Mesenchymal stem cell (in vitro differentiated cells and primary cell): ENCODE results near the gene CALB2.
A peak's percentile ranks its signal among the peaks of the same experiment; 100 is the strongest.
"Not testable (repeated sequence)": the region's sequence is repeated elsewhere in the genome, so short reads cannot be mapped to it uniquely, and the experiment has no call there.

Experiments
- DNase-seq: peaks from one replicate; pipeline ENCODE4 v3.0.0-alpha.2; 2013
- H2AFZ ChIP-seq: one replicate; pipeline ENCODE4 v1.6.1; 2013; ENCODE audit warnings: low read depth, mild to moderate bottlenecking, control low read depth, inconsistent platforms, low read length, moderate library complexity
- H2AK5ac ChIP-seq: 2 replicates; pipeline ENCODE4 v1.6.1; 2013; ENCODE audit warnings: low read length, moderate library complexity, mild to moderate bottlenecking, inconsistent platforms; ENCODE audit not compliant: severe bottlenecking
- H2BK120ac ChIP-seq: one replicate; pipeline ENCODE4 v1.6.1; 2013; ENCODE audit warnings: low read depth, mild to moderate bottlenecking, inconsistent platforms, low read length, moderate library complexity
- H2BK12ac ChIP-seq, 2 experiments: one replicate each; pipeline ENCODE4 v1.6.1; 2013; ENCODE audit warnings: inconsistent platforms in 2 of 2, low read length in 2 of 2, mild to moderate bottlenecking in 2 of 2, moderate library complexity in 2 of 2, control low read depth in 1 of 2
- H2BK15ac ChIP-seq: one replicate; pipeline ENCODE4 v1.6.1; 2013; ENCODE audit warnings: mild to moderate bottlenecking, low read depth, inconsistent platforms; ENCODE audit not compliant: poor library complexity, severe bottlenecking
- H2BK5ac ChIP-seq: 2 replicates; pipeline ENCODE4 v1.6.1; 2013; ENCODE audit warnings: low read depth, mild to moderate bottlenecking, low read length, control low read depth, inconsistent platforms; ENCODE audit not compliant: poor library complexity, severe bottlenecking
- H3K14ac ChIP-seq, 2 experiments: one replicate each; pipeline ENCODE4 v1.6.1; 2013; ENCODE audit warnings: inconsistent platforms in 2 of 2, low read length in 2 of 2, control low read depth in 1 of 2, mild to moderate bottlenecking in 1 of 2, moderate library complexity in 1 of 2
- H3K18ac ChIP-seq, 2 experiments: one replicate each; pipeline ENCODE4 v1.6.1; 2013; ENCODE audit warnings: inconsistent platforms in 2 of 2, low read length in 2 of 2, control low read depth in 1 of 2, low read depth in 1 of 2, mild to moderate bottlenecking in 1 of 2
- H3K23ac ChIP-seq, 2 experiments: one replicate each; pipeline ENCODE4 v1.6.1; 2013; ENCODE audit warnings: inconsistent platforms in 2 of 2, low read length in 2 of 2, mild to moderate bottlenecking in 2 of 2, moderate library complexity in 2 of 2, control low read depth in 1 of 2
- H3K27ac ChIP-seq: 2 replicates; pipeline ENCODE4 v1.5.1; 2013; ENCODE audit warnings: mild to moderate bottlenecking, moderate library complexity, low read length, control low read depth, inconsistent platforms; ENCODE audit not compliant: poor library complexity, severe bottlenecking
- H3K27me3 ChIP-seq, 2 experiments: 2 replicates each; pipeline versions ENCODE4 v1.6.1 to v1.7.0; 2013; ENCODE audit warnings: low read length in 2 of 2, mild to moderate bottlenecking in 2 of 2, moderate library complexity in 2 of 2, control low read depth in 1 of 2, inconsistent platforms in 1 of 2; ENCODE audit not compliant: control insufficient read depth in 1 of 2, insufficient read depth in 1 of 2
- H3K36me3 ChIP-seq, 2 experiments: 2 replicates each; pipeline versions ENCODE4 v1.6.1 to v1.7.0; 2013; ENCODE audit warnings: low read length in 2 of 2, control low read depth in 1 of 2, inconsistent platforms in 1 of 2, low read depth in 1 of 2, mild to moderate bottlenecking in 1 of 2; ENCODE audit not compliant: insufficient read depth in 2 of 2, control insufficient read depth in 1 of 2
- H3K4ac ChIP-seq, 2 experiments: one replicate each; pipeline ENCODE4 v1.6.1; 2013; ENCODE audit warnings: inconsistent platforms in 2 of 2, low read length in 2 of 2, mild to moderate bottlenecking in 2 of 2, moderate library complexity in 2 of 2, control low read depth in 1 of 2, low read depth in 1 of 2
- H3K4me1 ChIP-seq: 2 replicates; pipeline ENCODE4 v1.6.1; 2013; ENCODE audit warnings: low read depth, low read length, control low read depth; ENCODE audit not compliant: control insufficient read depth, insufficient read depth
- H3K4me2 ChIP-seq: 2 replicates; pipeline ENCODE4 v1.6.1; 2013; ENCODE audit warnings: low read length, mild to moderate bottlenecking, inconsistent platforms; ENCODE audit not compliant: poor library complexity, severe bottlenecking
- H3K4me3 ChIP-seq, 2 experiments: 2 replicates each; pipeline versions ENCODE4 v1.5.1 to v1.7.0; 2013; ENCODE audit warnings: low read length in 2 of 2, mild to moderate bottlenecking in 2 of 2, control low read depth in 1 of 2, low read depth in 1 of 2; ENCODE audit not compliant: insufficient read depth in 1 of 2
- H3K79me1 ChIP-seq: replicated peaks from 2 replicates; pipeline ENCODE4 v1.6.1; 2013; ENCODE audit warnings: mild to moderate bottlenecking, control low read depth, low read length, inconsistent platforms; ENCODE audit not compliant: poor library complexity, severe bottlenecking
- H3K9ac ChIP-seq: 2 replicates; pipeline ENCODE4 v1.7.0; 2013; ENCODE audit warnings: mild to moderate bottlenecking, low read length, moderate library complexity
- H3K9me3 ChIP-seq: 2 replicates; pipeline ENCODE4 v1.7.0; 2013; ENCODE audit warnings: mild to moderate bottlenecking, low read length; ENCODE audit not compliant: control insufficient read depth
- H4K8ac ChIP-seq: one replicate; pipeline ENCODE4 v1.6.1; 2013; ENCODE audit warnings: inconsistent platforms, mild to moderate bottlenecking, low read length, moderate library complexity
- H4K91ac ChIP-seq: one replicate; pipeline ENCODE4 v1.6.1; 2013; ENCODE audit warnings: mild to moderate bottlenecking, low read length, inconsistent platforms
- WGBS: methylation state at CpG from one replicate; pipeline ENCODE4 v1.1.7; 2013; ENCODE audit warnings: mixed read lengths; 5-methylcytosine and 5-hydroxymethylcytosine counted together

CALB2 gene

GRCh38 chr16:71356051-71356740 is 2.3 kb upstream of the CALB2 start:
- 81% methylated on average over 7 of the region's 7 CpGs for WGBS
- DNase-seq: no peak
- no peak overlapping the region for H2AFZ ChIP-seq
- H4K91ac ChIP-seq: no peak overlapping the region
- no peak overlapping the region for H3K23ac ChIP-seq
- H2BK5ac ChIP-seq: no peak overlapping the region
- H2BK15ac ChIP-seq: no peak overlapping the region
- H3K79me1 ChIP-seq: no peaks in the 10 kb centered on the region
- H3K18ac ChIP-seq: no peak overlapping the region
- H3K4me1 ChIP-seq: peaks cover 12% of the 10 kb centered on the region
- no peak overlapping the region for H3K27ac ChIP-seq
- H3K9ac ChIP-seq: no peak overlapping the region
- H2BK120ac ChIP-seq: no peak overlapping the region
- H3K9me3 ChIP-seq: peaks cover 3% of the 10 kb centered on the region
- H2BK12ac ChIP-seq: no peak overlapping the region
- H3K27me3 ChIP-seq: peaks cover 38 to 76% of the 10 kb centered on the region in 2 experiments
- H3K4me2 ChIP-seq: no peak overlapping the region
- H4K8ac ChIP-seq: no peak overlapping the region
- H3K36me3 ChIP-seq: no peaks in the 10 kb centered on the region
- H3K4me3 ChIP-seq: no peak overlapping the region
- no peak overlapping the region for H3K4ac ChIP-seq
- no peak overlapping the region for H3K14ac ChIP-seq
- no peak overlapping the region for H2AK5ac ChIP-seq

- H3K27me3 ChIP-seq: peaks cover 38 to 70% of the 10 kb centered on the region in 2 experiments
- H3K4me1 ChIP-seq: peaks cover 12% of the 10 kb centered on the region
- H3K4me2 ChIP-seq, H4K91ac ChIP-seq, H3K4ac ChIP-seq, H3K36me3 ChIP-seq, H2AK5ac ChIP-seq, H3K9me3 ChIP-seq, H3K18ac ChIP-seq, H3K4me3 ChIP-seq, H2AFZ ChIP-seq, H2BK120ac ChIP-seq, H3K79me1 ChIP-seq, DNase-seq, H2BK5ac ChIP-seq, H2BK12ac ChIP-seq, H4K8ac ChIP-seq, H3K23ac ChIP-seq, H3K9ac ChIP-seq, H3K27ac ChIP-seq, H3K14ac ChIP-seq, H2BK15ac ChIP-seq: not testable (repeated sequence)
- WGBS: 82% methylated on average over 4 of the region's 4 CpGs
Observed at GRCh38 chr16:71356936-71357335, 1.6 kb upstream of the CALB2 start.

GRCh38 chr16:71357681-71358080 is 842 bp upstream of the CALB2 start:
- H3K4me1 ChIP-seq: peaks cover 12% of the 10 kb centered on the region
- H3K27ac ChIP-seq: no peak overlapping the region
- no peak overlapping the region for H2BK5ac ChIP-seq
- no peak overlapping the region for H4K91ac ChIP-seq
- no peak overlapping the region for H2BK12ac ChIP-seq
- H3K4me3 ChIP-seq: no peak overlapping the region
- no peak overlapping the region for H3K23ac ChIP-seq
- peaks cover 38 to 65% of the 10 kb centered on the region in 2 experiments for H3K27me3 ChIP-seq
- H3K36me3 ChIP-seq: no peaks in the 10 kb centered on the region
- no peak for DNase-seq
- H3K4me2 ChIP-seq: no peak overlapping the region
- no peak overlapping the region for H2AK5ac ChIP-seq
- H3K18ac ChIP-seq: no peak overlapping the region
- no peak overlapping the region for H3K14ac ChIP-seq
- H3K9me3 ChIP-seq: peaks cover 3% of the 10 kb centered on the region
- H2BK120ac ChIP-seq: no peak overlapping the region
- WGBS: 39% methylated on average over 11 of the region's 11 CpGs
- no peak overlapping the region for H4K8ac ChIP-seq
- H3K4ac ChIP-seq: no peak overlapping the region
- H2BK15ac ChIP-seq: no peak overlapping the region
- H3K79me1 ChIP-seq: no peaks in the 10 kb centered on the region
- H3K9ac ChIP-seq: no peak overlapping the region
- H2AFZ ChIP-seq: no peak overlapping the region

- DNase-seq: peak; percentile 15
- no peak overlapping the region for H3K27ac ChIP-seq
- H3K14ac ChIP-seq: no peak overlapping the region
- peaks cover 30 to 59% of the 10 kb centered on the region in 2 experiments for H3K27me3 ChIP-seq
- no peak overlapping the region for H3K4me3 ChIP-seq
- H2AK5ac ChIP-seq: no peak overlapping the region
- H3K4ac ChIP-seq: no peak overlapping the region
- no peak overlapping the region for H3K23ac ChIP-seq
- H3K9ac ChIP-seq: no peak overlapping the region
- peaks cover 12% of the 10 kb centered on the region for H3K4me1 ChIP-seq
- H3K9me3 ChIP-seq: no peaks in the 10 kb centered on the region
- no peak overlapping the region for H3K18ac ChIP-seq
- 94% methylated on average over 6 of the region's 6 CpGs for WGBS
- H2BK120ac ChIP-seq: no peak overlapping the region
- H2BK12ac ChIP-seq: peak overlapping the region in 1 of 2 experiments; percentile 15
- no peaks in the 10 kb centered on the region for H3K36me3 ChIP-seq
- H3K79me1 ChIP-seq: no peaks in the 10 kb centered on the region
- no peak overlapping the region for H2AFZ ChIP-seq
- H4K8ac ChIP-seq: no peak overlapping the region
- H2BK5ac ChIP-seq: no peak overlapping the region
- no peak overlapping the region for H3K4me2 ChIP-seq
- no peak overlapping the region for H4K91ac ChIP-seq
- H2BK15ac ChIP-seq: no peak overlapping the region
Observed at GRCh38 chr16:71359431-71359830, 908 bp downstream of the CALB2 start.
